OCI-M1 (cell line): Measurements from ENCODE around the gene KDM7A.
"Not testable (repeated sequence)": the region's sequence is repeated elsewhere in the genome, so short reads cannot be mapped to it uniquely, and the experiment has no call there.

Experiments
- DNase-seq: peaks from one replicate; lab custom pipeline; 2025; lab: John Stamatoyannopoulos, UW

The KDM7A gene

DNA sequence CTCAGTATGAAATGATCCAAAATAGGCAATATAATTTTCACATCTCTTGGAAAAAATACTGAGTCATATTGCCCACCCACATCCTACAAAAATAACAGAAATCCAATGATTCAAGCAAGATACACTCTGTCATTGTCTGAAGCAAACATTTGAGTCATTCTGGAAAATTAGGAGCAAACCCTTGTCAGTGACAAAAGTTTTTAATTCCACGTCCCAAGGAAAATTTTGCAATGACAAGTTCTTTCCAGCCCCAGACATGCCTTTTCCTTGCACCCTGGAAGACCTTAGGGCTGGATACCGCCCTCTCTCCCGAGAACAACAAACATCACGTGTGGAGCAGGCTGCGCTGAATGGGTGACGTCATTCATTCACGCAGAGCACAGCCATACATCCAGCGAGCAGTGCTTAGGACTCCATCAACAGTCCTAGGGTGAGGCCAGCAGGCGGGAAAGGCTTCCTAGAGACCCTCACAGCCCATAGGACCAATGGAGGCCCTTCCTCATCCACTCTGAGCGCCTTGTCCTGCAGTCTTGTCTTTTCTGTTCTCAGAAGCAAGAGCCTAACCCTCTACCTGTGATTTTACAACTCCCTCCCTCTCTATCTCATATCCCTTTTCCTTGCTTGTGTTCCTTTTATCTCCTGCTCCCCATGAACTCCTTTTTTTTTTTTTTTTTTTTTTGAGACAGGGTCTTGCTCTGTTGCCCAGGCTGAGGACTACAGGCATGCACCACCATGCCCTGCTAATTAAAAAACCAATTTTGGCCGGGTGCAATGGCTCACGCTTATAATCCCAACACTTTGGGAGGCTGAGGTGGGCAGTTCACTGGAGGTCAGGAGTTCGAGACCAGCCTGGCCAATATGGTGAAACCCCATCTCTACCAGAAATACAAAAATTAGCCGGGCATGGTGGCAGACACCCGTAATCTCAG, 23.5 kb upstream of the KDM7A start:
- no peak for DNase-seq

DNA sequence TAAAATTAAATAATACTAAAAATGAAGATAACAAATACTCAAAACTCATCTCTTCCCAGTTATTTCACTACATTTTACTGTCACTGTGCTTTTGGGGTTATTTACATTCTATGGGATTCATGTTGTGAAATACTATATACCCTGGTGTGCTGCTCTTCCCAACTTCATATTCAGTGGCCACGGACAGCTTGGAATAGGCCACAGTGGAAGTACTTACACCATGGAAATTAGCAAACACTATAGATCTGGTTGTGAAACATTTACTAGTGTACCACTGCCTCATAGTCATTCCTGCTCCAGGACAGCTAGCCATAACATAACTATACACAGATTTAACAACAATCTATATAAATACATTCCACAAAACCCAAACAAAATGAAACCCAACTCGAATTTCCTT, 21.2 kb upstream of the KDM7A start:
- DNase-seq: no peak

DNA sequence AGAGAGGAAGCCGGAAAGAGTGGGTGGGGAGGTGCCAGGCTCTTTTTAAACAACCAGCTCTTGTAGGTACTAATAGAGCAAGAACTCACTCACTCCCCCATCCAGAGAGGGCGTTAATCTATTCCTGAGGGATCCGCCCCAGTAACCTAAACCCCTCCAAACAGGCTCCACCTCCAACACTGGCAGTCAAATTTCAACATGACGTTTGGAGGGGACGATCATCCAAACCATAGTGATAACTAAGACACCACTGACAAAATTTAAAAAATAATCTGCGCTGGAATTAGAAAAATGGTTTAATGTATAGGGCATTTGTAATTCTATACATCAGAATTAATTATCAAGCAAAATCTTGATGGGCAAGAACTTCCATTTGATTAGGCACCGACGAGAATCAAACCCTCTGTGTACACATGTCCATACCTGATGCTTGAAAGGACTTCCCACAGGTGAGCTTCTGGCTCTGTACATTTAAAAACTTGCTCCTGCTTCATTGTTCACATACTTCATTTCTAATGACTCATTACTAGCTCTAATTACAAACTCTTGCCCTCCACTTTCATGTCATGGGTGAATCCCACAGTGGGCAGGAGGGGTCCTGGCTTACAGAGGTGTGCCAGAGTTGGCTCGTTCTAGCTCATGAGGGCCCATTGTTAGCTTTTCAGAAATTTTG, 20.6 kb upstream of the KDM7A start:
- no peak for DNase-seq

DNA sequence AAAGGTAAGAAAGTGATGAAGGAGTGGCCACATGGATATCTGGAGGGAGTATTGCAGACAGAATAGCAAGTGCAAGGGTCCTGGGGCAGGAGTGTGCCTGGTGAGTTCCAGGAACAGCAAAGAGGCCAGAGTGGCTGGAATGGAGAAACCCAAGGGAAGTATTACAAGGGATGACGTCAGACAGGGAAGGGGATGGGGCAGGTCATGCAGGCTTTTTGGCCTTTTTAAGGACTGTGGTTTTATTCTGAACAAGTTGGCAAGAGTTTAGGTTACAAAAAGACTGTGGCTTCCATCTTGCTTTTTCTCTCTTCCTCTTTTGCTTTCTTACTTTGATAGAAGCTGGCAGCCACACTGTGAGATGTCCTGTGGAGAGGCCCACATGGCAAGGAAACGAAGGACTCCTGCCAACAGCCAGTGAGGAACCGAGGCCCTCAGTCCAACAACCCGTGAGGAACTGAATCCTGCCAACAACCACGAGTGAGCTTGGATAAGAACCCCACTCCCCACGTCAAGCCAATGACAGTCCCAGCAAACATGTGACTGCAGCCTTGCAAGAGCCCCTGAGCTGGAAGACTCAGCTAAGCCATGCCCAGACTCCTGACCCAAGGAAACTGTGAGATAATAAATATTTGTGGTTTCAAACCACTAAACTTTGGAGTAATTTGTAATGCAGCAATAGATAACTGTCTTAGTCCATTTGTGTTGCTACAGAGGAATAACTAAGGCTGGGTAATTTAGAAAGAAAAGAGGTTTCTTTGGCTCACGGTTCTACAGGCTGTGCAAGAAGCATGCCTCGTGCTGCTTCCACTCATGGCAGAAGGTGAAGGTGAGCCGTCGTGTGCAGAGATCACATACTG, 19.8 kb upstream of the KDM7A start:
- DNase-seq: no peak

DNA sequence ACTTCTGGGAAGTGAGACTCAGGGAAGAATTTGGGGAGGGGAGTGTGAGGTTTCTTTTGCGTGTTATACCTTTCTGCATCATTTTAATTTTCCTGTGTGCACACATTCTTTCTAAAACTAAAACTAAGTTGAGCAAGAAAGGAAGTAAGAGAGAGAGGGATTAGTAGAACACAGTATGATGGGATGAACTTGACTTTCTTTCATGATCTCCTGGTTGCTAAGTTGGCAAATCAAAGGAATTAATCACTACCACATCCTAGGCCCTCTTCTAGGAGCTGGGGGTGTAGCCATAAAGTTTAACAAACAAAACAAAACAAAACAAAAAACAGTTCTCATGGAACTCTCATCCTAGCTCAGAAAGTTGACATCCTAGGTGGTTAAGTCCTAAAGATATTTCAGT, 19.1 kb upstream of the KDM7A start:
- DNase-seq: no peak

DNA sequence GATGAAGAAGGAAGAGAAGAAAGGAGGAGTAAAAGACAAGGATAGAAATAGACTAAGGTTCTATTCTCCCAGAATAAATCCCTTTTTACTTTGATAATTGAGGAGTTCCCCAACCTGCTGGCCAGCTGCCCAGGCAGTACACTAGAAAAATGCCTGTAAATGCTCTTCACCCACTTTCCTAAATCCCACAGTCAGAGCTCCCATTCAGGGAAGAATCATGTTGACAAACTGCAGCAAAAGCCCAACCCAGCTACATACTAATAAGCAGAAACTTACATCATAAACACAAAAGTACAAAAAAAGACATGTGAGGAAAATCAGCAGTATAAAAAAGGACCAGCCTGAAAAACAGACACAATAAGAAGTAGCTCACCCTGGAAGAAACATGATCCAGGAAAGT, 15.8 kb upstream of the KDM7A start:
- DNase-seq: no peak

GRCh38 chr7:140192176-140192575, 15.4 kb upstream of the KDM7A start:
- DNase-seq: no peak

- DNase-seq: no peak
Observed at GRCh38 chr7:140190588-140190987, 13.8 kb upstream of the KDM7A start.

GRCh38 chr7:140189917-140190316, 13.1 kb upstream of the KDM7A start:
- no peak for DNase-seq

DNA sequence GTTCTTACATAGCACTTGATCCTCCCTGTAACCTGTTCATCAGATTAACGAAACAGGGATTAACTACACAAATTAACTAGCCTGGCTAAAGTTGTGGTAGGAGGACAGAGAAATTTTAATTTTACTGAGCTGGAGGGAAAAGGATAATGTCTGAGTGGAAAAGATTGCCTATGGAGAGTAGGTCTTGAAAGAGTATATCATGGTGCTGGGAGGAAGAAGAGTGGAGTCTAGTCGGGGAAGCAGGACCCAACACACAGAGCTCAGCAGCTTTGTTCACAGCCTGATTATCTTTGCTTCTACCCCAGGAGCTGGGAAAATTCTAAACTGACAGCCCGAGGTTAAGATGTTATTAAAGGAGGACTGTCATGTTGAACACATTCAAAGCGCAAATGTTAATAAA, 6.1 kb upstream of the KDM7A start:
- DNase-seq: no peak

GRCh38 chr7:140179339-140179738, 2.6 kb upstream of the KDM7A start:
- no peak for DNase-seq

- no peak for DNase-seq
Observed at GRCh38 chr7:140176122-140176701, 571 bp downstream of the KDM7A start.

DNA sequence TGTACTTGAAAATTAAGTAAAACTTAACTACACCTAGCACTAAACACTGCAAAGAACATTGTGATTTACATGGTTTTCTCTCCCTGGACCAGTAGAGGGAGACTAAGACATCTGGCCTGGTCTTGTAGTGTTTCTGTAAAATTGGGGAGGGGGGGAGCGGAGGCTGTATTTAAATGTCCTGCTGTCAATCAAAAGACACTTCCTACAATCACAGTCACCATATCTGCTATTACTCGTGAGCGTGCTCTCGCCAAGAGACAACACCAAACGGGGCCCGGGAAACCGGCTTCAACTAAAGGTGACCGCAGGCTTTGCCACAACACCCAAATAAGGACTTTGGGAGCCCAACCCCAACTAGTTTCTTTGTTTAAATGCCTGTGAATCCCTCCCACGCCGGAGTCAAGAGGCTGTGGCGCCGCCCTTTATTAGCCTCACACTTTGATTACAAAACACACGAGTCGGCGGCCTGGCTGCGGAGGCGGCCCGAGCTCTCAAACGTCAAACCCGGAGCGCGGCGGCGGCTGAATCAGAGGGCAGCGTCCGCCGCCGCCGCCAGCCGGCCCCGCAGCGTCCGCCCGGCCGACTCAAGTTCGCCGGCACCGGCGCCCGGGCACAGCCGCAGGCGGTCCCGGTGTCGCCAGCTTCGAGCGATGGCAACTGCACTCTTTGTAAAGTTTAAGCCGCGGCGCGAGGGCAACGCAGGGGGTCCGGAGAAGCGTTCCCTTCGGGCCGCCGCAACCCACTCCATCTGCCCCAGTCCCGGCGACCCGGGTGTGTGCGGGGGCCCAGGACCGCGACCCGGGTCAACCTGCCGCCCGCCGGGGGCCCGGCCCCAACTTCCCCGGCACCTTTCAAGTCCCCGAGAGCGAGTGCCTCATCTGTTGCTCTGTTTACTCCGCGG, 1.3 kb downstream of the KDM7A start:
- DNase-seq: peak; percentile 89

DNA sequence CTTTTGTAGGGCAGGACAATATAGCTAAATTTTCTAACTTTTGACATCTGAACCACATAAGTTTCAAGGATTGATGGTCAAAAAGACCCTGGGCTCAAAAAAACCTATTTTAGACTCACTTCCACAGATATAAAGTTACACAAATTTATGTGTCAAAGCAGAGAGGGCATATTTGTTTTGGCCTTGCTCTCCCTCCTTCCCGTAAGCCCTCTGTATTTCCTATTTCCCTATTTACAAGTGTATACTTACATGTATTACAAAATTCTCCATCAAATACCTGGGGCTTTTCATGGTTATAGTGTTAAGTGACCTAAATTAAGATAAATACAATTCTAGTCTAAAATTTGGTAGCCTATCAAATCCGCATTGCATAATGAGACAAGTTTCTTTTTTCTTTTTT, 2.6 kb downstream of the KDM7A start:
- DNase-seq: no peak

GRCh38 chr7:140170375-140170774, 6.4 kb downstream of the KDM7A start:
- no peak for DNase-seq

DNA sequence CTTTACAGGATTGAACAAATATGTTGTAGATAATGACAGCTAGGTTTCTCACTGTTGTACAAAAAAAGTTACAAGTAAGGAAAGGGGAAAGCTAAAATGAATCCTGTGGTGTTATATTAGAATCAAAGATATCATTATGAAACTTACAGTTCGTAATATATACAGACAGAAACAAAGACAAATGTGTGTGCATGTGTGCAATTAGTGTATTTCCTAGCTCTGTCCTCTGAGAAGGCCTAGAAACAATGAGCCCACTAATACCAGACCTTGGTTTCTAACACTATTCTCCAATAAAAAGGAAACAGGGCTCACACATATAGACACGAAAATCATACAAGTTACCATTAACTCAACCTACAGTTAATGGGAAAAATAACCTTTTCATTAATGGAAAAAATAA, 8.0 kb downstream of the KDM7A start:
- no peak for DNase-seq

DNA sequence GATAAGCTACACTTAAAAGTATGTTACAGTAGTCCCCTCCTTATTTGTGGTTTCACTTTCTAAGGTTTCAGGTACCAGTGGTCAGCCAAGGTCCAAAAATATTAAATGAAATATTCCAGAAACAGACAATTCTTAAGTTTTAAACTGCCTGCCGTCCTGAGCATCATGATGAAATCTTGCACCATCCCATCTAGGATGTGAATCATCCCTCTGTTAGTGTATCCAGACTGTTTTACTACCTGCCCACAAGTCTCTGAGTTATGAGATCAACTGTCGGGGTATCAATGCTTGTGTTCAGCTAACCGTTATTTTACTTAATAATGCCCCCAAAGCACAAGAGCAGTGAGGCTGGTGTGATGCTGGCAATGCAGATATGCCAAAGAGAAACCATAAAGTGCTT, 11.4 kb downstream of the KDM7A start:
- DNase-seq: no peak

DNA sequence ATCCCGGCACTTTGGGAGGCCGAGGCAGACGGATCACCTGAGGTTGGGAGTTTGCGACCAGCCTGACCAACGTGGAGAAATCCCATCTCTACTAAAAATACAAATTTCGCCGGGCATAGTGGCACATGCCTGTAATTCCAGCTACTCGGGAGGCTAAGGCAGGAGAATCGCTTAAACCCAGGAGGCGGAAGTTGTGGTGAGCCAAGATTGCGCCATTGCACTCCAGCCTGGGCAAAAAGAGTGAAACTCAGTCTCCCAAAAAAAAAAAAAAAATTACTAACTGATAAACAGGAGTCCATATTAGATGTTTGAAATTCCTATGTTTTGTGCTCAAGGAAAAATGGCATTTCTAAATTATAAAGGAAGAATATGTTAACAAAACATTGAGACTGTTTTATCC, 14.7 kb downstream of the KDM7A start:
- DNase-seq: not testable (repeated sequence)

GRCh38 chr7:140161047-140161446, 15.7 kb downstream of the KDM7A start:
- DNase-seq: no peak

GRCh38 chr7:140160308-140160707, 16.5 kb downstream of the KDM7A start:
- no peak for DNase-seq

DNA sequence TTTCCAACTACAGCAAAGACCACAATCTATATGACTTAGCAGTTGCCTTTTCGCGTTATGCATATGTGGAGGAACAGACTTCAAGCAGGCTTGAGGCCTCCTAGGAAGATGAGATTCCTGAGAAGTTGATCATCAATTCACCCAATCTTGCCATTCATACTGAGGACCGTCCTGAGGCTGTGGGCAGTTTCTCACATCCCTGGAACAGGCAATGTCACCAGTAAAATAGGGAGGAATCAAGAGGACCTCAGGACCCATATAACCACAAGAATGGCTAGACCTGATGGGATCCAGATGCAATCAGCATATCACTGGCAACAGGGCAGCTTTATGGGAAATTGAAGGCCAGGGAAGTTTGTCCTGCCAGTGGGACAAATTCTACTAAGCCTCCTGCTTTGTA, 17.3 kb downstream of the KDM7A start:
- DNase-seq: no peak
